HEK293T (cell line): ENCODE measurements around the gene MOV10L1.
"Not testable (repeated sequence)": the region's sequence is repeated elsewhere in the genome, so short reads cannot be mapped to it uniquely, and the experiment has no call there.

Source experiments
- CTCF ChIA-PET: fragments of 350-600 bp; formaldehyde crosslinking; extraction: SDS; loops from one replicate; lab custom pipeline; 2021; ENCODE audit warnings: antibody characterized with exemption, inconsistent platforms; lab: Yijun Ruan, JAX
- POLR2A ChIA-PET: fragments of 350-600 bp; formaldehyde crosslinking; extraction: SDS; loops from one replicate; lab custom pipeline; 2020; ENCODE audit warnings: antibody characterized with exemption, inconsistent platforms; lab: Yijun Ruan, JAX
- DNase-seq: peaks from one replicate; pipeline ENCODE4 v3.0.0; 2012; ENCODE audit warnings: mixed read lengths; ENCODE audit errors: extremely low spot score
- ARNT ChIP-seq: fragments of 450-650 bp; IDR thresholded peaks from 2 replicates; pipeline ENCODE4 v1.6.1; 2017; ENCODE audit warnings: mild to moderate bottlenecking
- BHLHE40 ChIP-seq: fragments of 450-650 bp; IDR thresholded peaks from 2 replicates; pipeline ENCODE4 v1.6.1; 2016; ENCODE audit warnings: mild to moderate bottlenecking, moderate library complexity, borderline replicate concordance
- CTBP1 ChIP-seq: fragments of 450-650 bp; IDR thresholded peaks from 2 replicates; pipeline ENCODE4 v1.6.1; 2016; ENCODE audit warnings: borderline replicate concordance
- ELF4 ChIP-seq: fragments of 450-650 bp; IDR thresholded peaks from 2 replicates; pipeline ENCODE4 v1.6.1; 2017; ENCODE audit warnings: antibody characterized with exemption
- FOXA1 ChIP-seq: fragments of 450-650 bp; IDR thresholded peaks from 2 replicates; pipeline ENCODE4 v1.6.1; 2016; ENCODE audit warnings: mild to moderate bottlenecking
- FOXK2 ChIP-seq: fragments of 450-650 bp; IDR thresholded peaks from 2 replicates; pipeline ENCODE4 v1.6.1; 2016; ENCODE audit warnings: mild to moderate bottlenecking
- FOXM1 ChIP-seq: fragments of 450-650 bp; IDR thresholded peaks from 2 replicates; pipeline ENCODE4 v1.6.1; 2017; ENCODE audit warnings: mild to moderate bottlenecking, borderline replicate concordance
- HDGF ChIP-seq: fragments of 450-650 bp; IDR thresholded peaks from 2 replicates; pipeline ENCODE4 v1.6.1; 2017; ENCODE audit warnings: antibody characterized with exemption, borderline replicate concordance
- L3MBTL2 ChIP-seq: fragments of 450-650 bp; conservative IDR thresholded peaks from 2 replicates; pipeline ENCODE4 v1.6.1; 2016; ENCODE audit warnings: mild to moderate bottlenecking
- LEF1 ChIP-seq: fragments of 450-650 bp; IDR thresholded peaks from 2 replicates; pipeline ENCODE4 v1.6.1; 2017; ENCODE audit warnings: mild to moderate bottlenecking, borderline replicate concordance
- NFRKB ChIP-seq: fragments of 450-650 bp; IDR thresholded peaks from 2 replicates; pipeline ENCODE4 v1.6.1; 2016; ENCODE audit warnings: mild to moderate bottlenecking, moderate library complexity
- PKNOX1 ChIP-seq: fragments of 450-650 bp; IDR thresholded peaks from 2 replicates; pipeline ENCODE4 v1.6.1; 2016
- SP1 ChIP-seq: fragments of 450-650 bp; IDR thresholded peaks from 2 replicates; pipeline ENCODE4 v1.6.1; 2017
- SUZ12 ChIP-seq: fragments of 450-650 bp; IDR thresholded peaks from 2 replicates; pipeline ENCODE4 v1.6.1; 2016; ENCODE audit warnings: mild to moderate bottlenecking
- TARDBP ChIP-seq: fragments of 450-650 bp; IDR thresholded peaks from 2 replicates; pipeline ENCODE4 v1.6.1; 2016
- ZNF384 ChIP-seq: fragments of 450-650 bp; IDR thresholded peaks from 2 replicates; pipeline ENCODE4 v1.6.1; 2016

MOV10L1 gene

GRCh38 chr22:50083462-50084079 lies 6.2 kb upstream of the MOV10L1 start:
- no peak for DNase-seq
- TF ChIP-seq TARDBP: no peak
- ChIA-PET POLR2A (no interaction called here), CTCF (no interaction called here)

- POLR2A ChIA-PET: interaction anchor here (1.9 kb wide), 1 partner anchor 21 kb away, joined by 8 read pairs; no protein-coding TSS in a partner anchor
- DNase-seq: no peak
- TF ChIP-seq ARNT: no peak
- CTCF ChIA-PET: no interaction called here
These were observed 5.7 kb upstream of the MOV10L1 start for GRCh38 chr22:50084080-50084477.

GRCh38 chr22:50084614-50085021 lies 5.2 kb upstream of the MOV10L1 start:
- no peak for DNase-seq
- ChIA-PET CTCF (no interaction called here), POLR2A (interaction anchor here (1.1 to 1.9 kb wide), 2 partner anchors 19 to 21 kb away, joined by 3 to 8 read pairs; no protein-coding TSS in a partner anchor)
- TF ChIP-seq ARNT (no peak), NFRKB (no peak), TARDBP (no peak), FOXM1 (no peak), L3MBTL2 (no peak), SP1 (no peak), CTBP1 (no peak), SUZ12 (no peak), ELF4 (no peak), ZNF384 (no peak), HDGF (no peak), FOXK2 (no peak), PKNOX1 (no peak), FOXA1 (no peak)

- POLR2A ChIA-PET: interaction anchor here (1.1 to 1.9 kb wide), 3 partner anchors 20 to 29 kb away, joined by 3 to 8 read pairs (median 3); no protein-coding TSS in a partner anchor
- DNase-seq: peak; percentile 28
- CTCF ChIA-PET: interaction anchor here (0.5 to 1.3 kb wide), 4 partner anchors 26 to 243 kb away, joined by 4 read pairs; no protein-coding TSS in a partner anchor
- TF ChIP-seq L3MBTL2 (peak; percentile 54), CTBP1 (no peak)
These were observed 4.4 kb upstream of the MOV10L1 start, which contains the start of gene MLC1 for GRCh38 chr22:50085211-50085972. MLC1 (minus strand) TSS chr22:50085426; CDS start chr22:50084902, 524 bp downstream.

- CTCF ChIA-PET: interaction anchor here (0.8 to 1.3 kb wide), 2 partner anchors 27 to 56 kb away, joined by 4 read pairs; no protein-coding TSS in a partner anchor
- TF ChIP-seq HDGF: no peak
- no peak for TF ChIP-seq FOXK2
- TF ChIP-seq FOXA1: no peak
- TF ChIP-seq FOXM1: no peak
- TF ChIP-seq SUZ12: no peak
- no peak for TF ChIP-seq BHLHE40
- TF ChIP-seq PKNOX1: no peak
- no peak for TF ChIP-seq TARDBP
- no peak for TF ChIP-seq LEF1
- TF ChIP-seq CTBP1: no peak
- TF ChIP-seq ARNT: no peak
- no peak for TF ChIP-seq SP1
- TF ChIP-seq ELF4: no peak
- TF ChIP-seq NFRKB: no peak
- TF ChIP-seq ZNF384: no peak
- no peak for TF ChIP-seq L3MBTL2
- no peak for DNase-seq
- POLR2A ChIA-PET: no interaction called here
These were observed 3.3 kb upstream of the MOV10L1 start for GRCh38 chr22:50086526-50086925.

- DNase-seq, POLR2A ChIA-PET, CTCF ChIA-PET: not testable (repeated sequence)
These were observed 2.8 kb upstream of the MOV10L1 start for GRCh38 chr22:50086975-50087374.

- no peak for DNase-seq
- CTCF ChIA-PET: no interaction called here
- POLR2A ChIA-PET: no interaction called here
- TF ChIP-seq TARDBP (no peak), ARNT (no peak), SP1 (no peak), FOXM1 (no peak), LEF1 (no peak), NFRKB (no peak), ELF4 (no peak), SUZ12 (no peak), L3MBTL2 (no peak), ZNF384 (no peak)
These were observed 2.2 kb upstream of the MOV10L1 start for GRCh38 chr22:50087646-50088045.
